D721Med (cell line): ENCODE results near the gene EXOSC1.

Experiments
- DNase-seq: peaks from one replicate; pipeline ENCODE4 v3.0.0; 2011; ENCODE audit warnings: low spot score; ENCODE audit not compliant: insufficient read length
- FAIRE-seq: peaks from 2 replicates; lab custom pipeline; 2011; peaks lifted over from hg19 to GRCh38; lab: Jason Lieb, UNC
- TF ChIP-seq, protein P1 (sequence below): IDR thresholded peaks from 2 replicates; pipeline ENCODE4 v1.5.1; 2012; ENCODE audit warnings: mild to moderate bottlenecking, control low read depth; ENCODE audit not compliant: insufficient read depth; ENCODE audit errors: missing control alignments

EXOSC1 gene

DNA sequence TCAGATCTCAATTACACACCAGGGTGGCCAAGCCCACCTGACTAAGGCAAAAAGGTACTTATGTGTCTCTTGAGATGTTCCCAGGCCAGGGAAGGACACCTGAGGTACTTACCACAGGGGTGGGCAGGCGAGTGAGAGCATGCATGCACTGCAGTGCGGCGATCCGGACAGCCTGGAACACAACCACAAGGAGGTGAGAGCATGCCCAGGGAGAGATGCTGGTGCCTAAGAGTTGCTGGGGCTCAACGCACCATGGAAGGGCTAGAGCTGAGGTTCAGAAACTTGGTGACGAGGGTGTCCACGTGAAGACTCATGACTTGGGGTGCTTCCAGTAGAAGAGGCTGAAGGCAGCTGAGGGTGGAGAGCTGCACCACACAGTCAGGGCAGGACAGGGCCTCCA, 13.3 kb upstream of the EXOSC1 start:
- TF ChIP-seq, protein P1, sequence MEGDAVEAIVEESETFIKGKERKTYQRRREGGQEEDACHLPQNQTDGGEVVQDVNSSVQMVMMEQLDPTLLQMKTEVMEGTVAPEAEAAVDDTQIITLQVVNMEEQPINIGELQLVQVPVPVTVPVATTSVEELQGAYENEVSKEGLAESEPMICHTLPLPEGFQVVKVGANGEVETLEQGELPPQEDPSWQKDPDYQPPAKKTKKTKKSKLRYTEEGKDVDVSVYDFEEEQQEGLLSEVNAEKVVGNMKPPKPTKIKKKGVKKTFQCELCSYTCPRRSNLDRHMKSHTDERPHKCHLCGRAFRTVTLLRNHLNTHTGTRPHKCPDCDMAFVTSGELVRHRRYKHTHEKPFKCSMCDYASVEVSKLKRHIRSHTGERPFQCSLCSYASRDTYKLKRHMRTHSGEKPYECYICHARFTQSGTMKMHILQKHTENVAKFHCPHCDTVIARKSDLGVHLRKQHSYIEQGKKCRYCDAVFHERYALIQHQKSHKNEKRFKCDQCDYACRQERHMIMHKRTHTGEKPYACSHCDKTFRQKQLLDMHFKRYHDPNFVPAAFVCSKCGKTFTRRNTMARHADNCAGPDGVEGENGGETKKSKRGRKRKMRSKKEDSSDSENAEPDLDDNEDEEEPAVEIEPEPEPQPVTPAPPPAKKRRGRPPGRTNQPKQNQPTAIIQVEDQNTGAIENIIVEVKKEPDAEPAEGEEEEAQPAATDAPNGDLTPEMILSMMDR: no peak
- DNase-seq: no peak
- FAIRE-seq: no peak

DNA sequence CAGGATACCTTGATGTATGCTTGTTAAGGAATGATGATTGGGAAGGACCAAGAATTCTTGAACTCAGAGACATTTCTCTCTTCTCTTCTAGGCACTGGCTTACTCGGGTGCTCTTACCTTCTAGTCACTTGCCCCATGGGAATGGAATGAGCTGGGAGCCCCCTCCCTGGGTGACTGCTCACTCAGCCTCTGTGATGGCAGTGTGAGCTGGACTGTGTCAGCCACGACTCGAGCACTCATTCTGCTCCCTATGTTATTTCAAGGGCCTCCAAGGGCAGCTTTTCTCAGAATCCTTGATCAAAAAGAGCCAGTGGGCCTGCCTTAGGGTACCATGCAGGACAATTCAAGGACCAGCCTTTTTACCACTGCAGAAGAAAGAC, 10.9 kb upstream of the EXOSC1 start:
- no peak for DNase-seq
- FAIRE-seq: no peak

DNA sequence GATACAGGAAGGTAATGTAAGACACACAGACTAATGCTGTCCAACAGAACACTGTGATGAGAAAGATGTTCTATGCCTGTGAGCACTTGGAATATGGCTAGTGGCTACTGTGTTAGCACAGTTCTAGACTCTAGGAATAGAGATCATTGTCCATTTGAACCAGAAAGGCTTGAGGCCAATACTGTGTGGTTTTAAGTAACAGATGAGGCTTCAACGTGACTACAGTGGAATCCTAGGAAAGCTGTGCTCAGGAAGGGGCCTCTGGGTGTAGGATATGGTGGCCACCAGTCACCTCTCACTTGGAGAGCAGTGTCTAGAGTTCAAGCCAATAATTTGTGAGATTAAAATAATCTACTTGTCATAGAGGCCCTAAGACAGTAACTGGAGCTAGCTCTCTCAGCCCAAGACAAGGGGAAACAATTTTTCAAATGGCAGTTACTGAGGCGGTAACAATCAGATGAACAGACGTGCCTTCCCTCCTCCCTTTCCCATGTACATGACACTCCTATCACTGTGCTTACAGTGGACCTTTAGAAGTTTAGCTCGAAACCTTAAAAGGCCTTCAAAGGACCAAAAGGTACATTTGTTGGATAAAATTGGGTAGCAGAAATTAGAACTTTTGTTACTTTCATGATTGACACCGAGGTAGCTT, 10.4 kb upstream of the EXOSC1 start:
- no peak for FAIRE-seq
- DNase-seq: no peak
- TF ChIP-seq, protein P1: no peak

More for the DNA sequence above, 10.9 kb upstream of the EXOSC1 start:
- TF ChIP-seq, protein P1: no peak

DNA sequence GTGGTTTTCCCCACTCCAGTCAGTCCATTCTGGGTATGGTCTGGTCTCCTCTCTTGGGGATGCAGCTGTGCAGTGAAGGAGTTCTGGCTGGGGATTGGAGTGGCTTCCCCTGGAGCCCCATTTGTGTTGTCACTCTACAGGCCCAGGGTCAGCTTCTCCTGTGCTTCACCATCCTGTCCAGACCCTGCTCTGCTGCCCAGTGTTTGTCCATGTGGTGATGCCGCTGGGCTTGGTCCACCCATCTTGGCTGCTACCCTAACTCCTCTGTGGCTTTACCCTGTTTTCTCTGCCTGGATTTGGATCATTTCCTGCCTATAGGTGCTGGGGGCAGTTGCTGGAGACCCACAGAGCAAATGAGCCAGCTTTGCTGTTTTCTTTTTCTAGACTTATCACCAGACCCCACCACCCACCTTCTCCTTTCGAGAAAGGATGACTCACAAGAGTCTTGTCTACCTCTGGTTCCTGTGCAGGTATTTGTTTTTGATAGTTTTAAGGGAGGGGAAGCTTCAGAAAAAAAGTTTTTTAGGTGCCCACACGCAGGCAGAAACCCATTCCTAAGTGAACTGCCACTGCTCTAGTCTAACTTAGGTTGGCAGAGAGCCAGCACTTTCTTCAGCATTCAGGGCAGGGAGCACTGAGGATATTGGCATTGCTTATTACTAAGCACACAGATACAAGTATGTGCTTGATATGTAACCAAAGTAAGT, 8.7 kb upstream of the EXOSC1 start:
- TF ChIP-seq, protein P1: no peak
- DNase-seq: no peak
- no peak for FAIRE-seq

DNA sequence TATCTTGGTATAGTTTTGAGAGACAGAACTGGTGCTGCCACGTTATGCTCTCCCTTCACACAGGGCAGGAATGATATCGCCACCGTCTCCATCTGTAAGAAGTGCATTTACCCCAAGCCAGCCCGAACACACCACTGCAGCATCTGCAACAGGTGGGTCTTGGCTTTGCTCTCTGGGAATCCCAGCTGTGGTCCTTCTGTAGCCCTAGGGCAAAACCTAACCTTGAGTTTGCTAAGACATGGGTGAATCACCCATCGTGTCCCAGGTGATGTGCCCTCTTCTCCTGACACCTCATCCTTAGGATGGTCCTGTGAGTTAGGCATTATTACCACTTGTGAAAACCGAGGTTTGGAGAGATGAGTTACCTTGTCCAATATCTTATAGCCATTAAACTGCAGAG, 6.5 kb upstream of the EXOSC1 start:
- FAIRE-seq (no peak), DNase-seq (no peak)
- TF ChIP-seq, protein P1: no peak

DNA sequence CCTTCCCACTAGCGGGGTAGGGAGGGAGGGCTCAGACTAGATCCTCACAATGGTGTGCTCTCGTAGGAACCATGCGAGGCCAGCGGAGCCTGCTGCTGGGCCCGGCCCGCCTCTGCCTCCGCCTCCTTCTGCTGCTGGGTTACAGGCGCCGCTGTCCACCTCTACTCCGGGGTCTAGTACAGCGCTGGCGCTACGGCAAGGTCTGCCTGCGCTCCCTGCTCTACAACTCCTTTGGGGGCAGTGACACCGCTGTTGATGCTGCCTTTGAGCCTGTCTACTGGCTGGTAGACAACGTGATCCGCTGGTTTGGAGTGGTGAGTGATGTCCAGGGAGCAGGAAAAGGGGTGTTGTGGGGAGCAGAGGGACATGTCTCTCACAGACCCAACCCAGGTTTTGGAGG, 5.8 kb upstream of the EXOSC1 start:
- no peak for FAIRE-seq
- DNase-seq: no peak
- TF ChIP-seq, protein P1: no peak

DNA sequence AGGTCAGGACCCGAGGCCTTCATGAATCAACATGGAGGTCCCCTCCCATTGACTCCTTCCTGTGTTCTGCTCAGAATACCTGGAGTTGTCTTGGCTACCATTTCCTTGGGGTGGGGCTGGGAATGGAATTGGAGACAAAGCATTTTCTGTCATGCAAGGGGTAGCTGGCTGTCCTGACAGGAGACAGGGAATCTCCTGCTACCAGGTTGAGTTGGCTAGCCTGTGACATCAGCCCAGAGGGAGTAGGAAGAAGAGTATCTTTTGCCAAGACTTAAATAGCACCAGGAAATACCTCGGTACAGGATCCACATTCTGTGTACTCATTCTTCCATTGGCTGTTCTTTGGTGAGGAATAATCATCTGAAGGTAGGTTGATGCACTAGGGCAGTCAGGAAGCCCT, 5.0 kb upstream of the EXOSC1 start:
- DNase-seq: no peak
- no peak for FAIRE-seq
- TF ChIP-seq, protein P1: no peak
